NCI-H1048 (cell line): ENCODE data around the gene DSCAM.

Source experiments
- DNase-seq: peaks from one replicate; lab custom pipeline; 2025; lab: John Stamatoyannopoulos, UW

DSCAM gene

GRCh38 chr21:40667967-40668366, 179.0 kb downstream of the DSCAM start:
- DNase-seq, result no peak

DNA sequence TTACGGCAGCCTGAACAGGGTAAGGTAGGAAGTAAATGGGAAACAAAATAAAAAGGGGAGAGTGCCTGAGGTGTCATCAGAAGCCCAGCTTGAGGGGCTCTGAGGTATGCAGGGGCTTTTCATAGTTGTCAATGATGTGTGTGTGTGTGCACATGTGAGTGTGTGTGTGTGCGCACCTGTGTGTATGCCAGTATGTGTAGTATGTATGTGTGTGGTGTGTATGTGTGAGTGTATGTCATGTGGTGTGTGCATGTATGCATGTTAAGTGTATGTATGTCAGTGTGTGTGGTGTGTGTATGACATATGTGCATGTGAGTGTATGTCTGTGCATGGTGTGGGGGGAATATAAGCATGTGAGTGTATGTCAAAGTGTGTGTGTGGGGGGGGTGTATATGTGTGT, 184.1 kb downstream of the DSCAM start:
- no peak for DNase-seq

- no peak for DNase-seq
These were observed 186.5 kb downstream of the DSCAM start for GRCh38 chr21:40660461-40660860.

DNA sequence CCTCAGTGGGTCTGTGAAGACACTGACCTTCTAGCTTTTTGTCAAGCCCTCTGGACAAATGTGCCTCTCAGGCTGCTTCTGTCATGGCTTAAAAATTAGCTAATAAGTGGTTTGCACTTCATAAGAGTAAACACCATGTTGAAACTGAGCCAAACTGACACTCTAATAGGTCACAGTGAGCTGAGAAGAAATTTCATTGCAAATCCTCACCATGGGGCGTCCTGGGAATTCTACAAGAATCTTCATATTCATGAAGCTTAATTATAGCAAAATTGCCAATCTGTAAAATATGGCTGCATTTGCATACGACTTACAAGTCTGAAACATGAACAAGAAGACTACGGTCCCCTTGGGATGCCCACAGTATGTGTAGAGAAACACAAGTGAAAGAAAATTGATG, 188.6 kb downstream of the DSCAM start:
- no peak for DNase-seq

- no peak for DNase-seq
These were observed 194.5 kb downstream of the DSCAM start for GRCh38 chr21:40652436-40652835.

GRCh38 chr21:40647706-40648105, 199.3 kb downstream of the DSCAM start:
- no peak for DNase-seq

DNA sequence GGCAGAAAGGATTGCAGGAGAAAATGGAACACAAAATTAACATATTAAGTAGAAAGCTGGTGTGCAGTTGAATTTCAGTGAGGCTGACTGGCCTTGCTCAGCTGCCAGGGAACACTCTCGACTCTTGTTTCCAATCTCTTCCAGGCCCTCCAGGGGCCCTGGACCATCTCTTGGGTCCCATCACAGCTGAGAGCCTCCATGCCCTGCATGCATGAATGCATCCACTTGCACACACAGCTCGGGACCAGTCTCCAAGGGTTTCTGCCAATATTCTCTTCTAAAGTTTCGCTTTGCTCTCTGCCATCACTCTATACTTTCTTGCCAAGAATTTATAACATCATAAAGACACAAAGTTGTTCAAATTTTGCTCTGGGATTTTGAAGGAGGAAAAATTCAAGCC, 200.3 kb downstream of the DSCAM start:
- no peak for DNase-seq

DNA sequence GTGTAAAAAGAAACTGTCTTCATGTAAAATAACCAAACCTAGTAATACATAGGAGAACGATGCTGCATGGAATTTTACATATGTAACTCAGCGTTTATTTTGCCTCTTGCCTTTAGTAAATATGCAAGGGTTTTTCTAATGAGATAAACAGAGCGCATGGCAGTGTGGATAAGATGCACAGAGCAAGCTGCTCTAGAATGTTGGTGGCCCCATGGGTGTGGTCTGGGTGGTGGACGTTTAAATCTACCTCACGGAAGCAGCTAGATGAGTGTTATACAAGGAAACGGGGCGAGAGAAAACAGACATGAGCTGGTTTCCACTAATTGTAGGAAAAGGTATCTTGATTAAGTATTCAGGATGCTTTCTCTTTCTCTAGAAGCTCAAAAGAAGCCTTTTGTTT, 205.9 kb downstream of the DSCAM start:
- no peak for DNase-seq

- DNase-seq, result no peak
These were observed 206.6 kb downstream of the DSCAM start for GRCh38 chr21:40640266-40640789.

DNA sequence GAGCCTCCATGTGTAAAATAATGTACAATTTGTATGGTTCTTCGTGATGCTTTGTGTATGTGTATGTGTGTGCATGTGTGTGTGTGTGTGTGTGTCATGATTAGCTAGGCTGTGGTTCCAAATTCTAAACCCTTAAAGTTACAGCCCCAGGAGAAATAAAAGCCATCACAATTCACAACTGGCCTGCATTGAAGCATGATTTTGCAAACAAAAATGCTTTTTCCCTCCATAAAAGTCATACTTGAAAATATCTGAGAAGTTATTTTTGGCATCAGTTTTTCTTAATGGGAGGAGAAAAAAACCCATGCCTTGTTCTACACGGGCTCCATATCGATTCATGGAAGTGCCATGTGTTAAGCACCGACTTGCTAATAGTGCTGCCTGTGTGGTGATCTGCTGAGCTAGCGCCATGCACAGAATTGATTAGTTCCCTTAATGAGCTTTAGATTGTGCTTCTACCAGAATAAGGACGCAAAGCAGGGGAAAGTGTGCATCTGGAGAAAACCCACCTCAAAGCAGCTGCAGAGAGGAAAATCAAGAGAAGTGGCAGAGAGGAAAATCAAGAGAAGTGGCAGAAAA, 207.3 kb downstream of the DSCAM start:
- DNase-seq, result no peak

- no peak for DNase-seq
These were observed 208.3 kb downstream of the DSCAM start for GRCh38 chr21:40638466-40639251.

GRCh38 chr21:40636026-40636425, 210.9 kb downstream of the DSCAM start:
- DNase-seq, result no peak

- no peak for DNase-seq
These were observed 211.6 kb downstream of the DSCAM start for GRCh38 chr21:40635391-40635790.

DNA sequence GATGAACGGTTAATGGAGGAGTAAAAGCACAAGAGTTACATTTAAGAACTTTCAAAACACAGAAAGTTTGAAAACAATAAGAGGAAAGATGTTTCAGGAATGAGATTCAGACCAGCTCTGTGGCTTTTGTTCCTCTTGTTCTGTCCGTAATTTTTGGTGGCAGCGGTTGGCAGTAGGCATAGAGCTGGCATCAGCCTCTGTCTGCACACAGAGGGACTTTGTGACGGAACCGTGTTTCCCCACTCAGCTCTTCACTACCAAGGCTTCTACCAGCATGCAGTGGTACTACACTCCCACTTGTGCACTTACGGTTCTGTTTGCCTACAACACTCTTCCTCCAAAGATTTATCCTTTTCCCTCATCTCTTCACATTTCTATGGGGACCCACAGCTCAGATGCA, 212.8 kb downstream of the DSCAM start:
- no peak for DNase-seq

DNA sequence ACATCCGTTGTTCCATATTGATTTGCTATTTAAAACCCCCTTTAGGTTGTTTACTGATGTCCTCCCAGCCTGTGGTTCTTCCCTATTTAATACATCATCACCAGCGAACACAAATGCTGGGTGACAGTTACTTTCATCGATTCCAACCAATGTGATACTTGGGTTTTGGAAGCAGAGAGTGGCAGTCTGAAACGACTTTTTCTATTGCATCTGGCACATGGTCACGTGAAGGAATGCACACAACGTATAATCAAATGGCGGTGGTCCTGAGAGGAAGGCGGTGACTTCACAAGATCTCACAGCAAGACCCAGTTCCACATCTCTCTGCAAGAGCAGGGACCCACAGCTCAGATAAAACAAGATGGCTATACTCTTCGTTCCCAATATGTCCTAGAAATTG, 213.9 kb downstream of the DSCAM start:
- DNase-seq, result no peak

DNA sequence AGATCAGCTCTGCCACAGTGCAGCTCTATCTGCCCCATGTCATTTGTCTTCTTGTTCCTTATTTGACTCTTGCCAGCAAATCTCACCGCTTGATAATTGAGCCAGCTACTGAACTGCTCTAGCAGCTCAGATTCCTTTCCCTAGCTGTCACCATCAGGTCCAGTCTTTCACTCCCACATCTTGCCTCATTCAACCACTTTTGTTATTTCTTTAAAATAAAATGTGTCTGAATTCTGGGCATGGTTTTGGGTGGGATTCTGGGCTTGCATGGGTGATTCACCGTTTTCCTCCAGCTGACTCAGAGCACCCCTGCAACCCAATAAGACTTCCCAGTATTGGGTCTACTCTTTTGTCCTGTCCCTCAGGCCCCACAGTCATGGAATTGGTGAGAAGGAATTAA, 215.7 kb downstream of the DSCAM start:
- DNase-seq, result no peak

- no peak for DNase-seq
These were observed 221.0 kb downstream of the DSCAM start for GRCh38 chr21:40625991-40626390.

GRCh38 chr21:40623528-40623927, 223.4 kb downstream of the DSCAM start:
- DNase-seq, result no peak

- DNase-seq, result no peak
These were observed 224.4 kb downstream of the DSCAM start for GRCh38 chr21:40622531-40622930.

GRCh38 chr21:40620386-40621145, 226.4 kb downstream of the DSCAM start:
- no peak for DNase-seq

GRCh38 chr21:40618191-40618973, 228.6 kb downstream of the DSCAM start:
- no peak for DNase-seq

GRCh38 chr21:40616377-40616704, 230.6 kb downstream of the DSCAM start:
- DNase-seq, result no peak
